Testis (tissue), 2 donors: ENCODE results near the gene ADNP2.

Experiments used
- POLR2A ChIP-seq: fragments of 450-650 bp; IDR thresholded peaks from one replicate; pipeline ENCODE4 v1.6.1; 2017; ENCODE audit warnings: antibody characterized with exemption, mild to moderate bottlenecking, moderate library complexity
- TF ChIP-seq, protein P1 (sequence below), 3 experiments: fragments of 450-650 bp in 2 of 3; fragments of 200-600 bp in 1 of 3; sonication (generic) in 1 of 3; IDR thresholded peaks; one replicate each; pipeline ENCODE4 v1.5.1; 2016 to 2019; ENCODE audit warnings: antibody characterized with exemption in 3 of 3, mild to moderate bottlenecking in 2 of 3, moderate library complexity in 1 of 3

DNA sequence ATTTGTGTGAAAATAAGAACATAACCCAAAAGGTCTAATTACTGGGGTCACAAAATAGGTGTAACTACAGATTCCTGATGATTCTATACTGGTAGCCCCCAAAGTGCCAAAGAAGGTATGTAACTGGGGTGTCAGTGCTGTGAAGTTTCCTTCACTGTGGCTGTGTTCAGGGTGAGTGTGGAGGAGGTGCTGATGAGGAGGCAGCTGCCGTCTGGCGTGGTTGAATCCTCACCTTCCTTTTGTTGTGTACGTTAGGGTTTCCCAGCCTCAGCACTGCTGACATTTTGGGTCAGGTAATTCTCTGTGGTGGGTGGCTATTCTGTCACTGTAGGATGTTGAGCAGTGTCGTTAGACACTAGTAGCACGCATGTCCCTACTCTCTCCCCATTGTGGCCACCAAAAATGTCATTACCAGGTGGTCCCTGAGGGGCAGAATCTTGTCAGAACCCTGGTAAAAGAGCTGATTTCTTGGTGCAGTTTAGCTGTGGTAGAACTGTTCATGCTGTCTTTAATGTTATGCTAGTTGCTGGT is 31.5 kb downstream of the ADNP2 start:
- TF ChIP-seq, protein P1, sequence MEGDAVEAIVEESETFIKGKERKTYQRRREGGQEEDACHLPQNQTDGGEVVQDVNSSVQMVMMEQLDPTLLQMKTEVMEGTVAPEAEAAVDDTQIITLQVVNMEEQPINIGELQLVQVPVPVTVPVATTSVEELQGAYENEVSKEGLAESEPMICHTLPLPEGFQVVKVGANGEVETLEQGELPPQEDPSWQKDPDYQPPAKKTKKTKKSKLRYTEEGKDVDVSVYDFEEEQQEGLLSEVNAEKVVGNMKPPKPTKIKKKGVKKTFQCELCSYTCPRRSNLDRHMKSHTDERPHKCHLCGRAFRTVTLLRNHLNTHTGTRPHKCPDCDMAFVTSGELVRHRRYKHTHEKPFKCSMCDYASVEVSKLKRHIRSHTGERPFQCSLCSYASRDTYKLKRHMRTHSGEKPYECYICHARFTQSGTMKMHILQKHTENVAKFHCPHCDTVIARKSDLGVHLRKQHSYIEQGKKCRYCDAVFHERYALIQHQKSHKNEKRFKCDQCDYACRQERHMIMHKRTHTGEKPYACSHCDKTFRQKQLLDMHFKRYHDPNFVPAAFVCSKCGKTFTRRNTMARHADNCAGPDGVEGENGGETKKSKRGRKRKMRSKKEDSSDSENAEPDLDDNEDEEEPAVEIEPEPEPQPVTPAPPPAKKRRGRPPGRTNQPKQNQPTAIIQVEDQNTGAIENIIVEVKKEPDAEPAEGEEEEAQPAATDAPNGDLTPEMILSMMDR (IDR thresholded peaks at IDR 0.05): no peak
- TF ChIP-seq POLR2A: no peak
